Raji (cell line): ENCODE data around the gene ENTPD2.

Experiments
- POLR2A ChIP-seq: IDR thresholded peaks from 2 replicates; pipeline ENCODE4 v1.6.1; 2011; ENCODE audit warnings: low read depth, low read length, control low read depth; ENCODE audit not compliant: insufficient read depth

Gene ENTPD2

GRCh38 chr9:137083394-137084004 is 29.6 kb upstream of the ENTPD2 start:
- no peak for TF ChIP-seq POLR2A

DNA sequence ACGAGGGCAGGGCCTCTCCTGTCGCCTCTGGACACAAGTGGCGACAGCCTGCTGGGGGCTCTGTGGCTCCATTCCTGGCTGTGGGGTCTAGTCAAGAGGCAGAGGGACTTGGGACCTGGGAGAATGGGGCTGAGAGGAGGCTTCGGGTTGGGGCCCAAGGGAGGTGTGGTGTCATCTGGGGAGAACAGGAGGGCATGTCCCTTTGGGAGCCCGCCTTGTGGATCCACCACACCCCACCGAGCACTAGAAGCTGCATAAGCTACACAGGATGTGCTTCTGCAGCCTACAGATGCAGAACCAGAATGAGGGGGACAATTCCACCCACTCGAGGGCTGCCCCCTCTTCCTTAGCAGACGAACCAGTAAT is 29.0 kb upstream of the ENTPD2 start:
- TF ChIP-seq POLR2A: no peak

DNA sequence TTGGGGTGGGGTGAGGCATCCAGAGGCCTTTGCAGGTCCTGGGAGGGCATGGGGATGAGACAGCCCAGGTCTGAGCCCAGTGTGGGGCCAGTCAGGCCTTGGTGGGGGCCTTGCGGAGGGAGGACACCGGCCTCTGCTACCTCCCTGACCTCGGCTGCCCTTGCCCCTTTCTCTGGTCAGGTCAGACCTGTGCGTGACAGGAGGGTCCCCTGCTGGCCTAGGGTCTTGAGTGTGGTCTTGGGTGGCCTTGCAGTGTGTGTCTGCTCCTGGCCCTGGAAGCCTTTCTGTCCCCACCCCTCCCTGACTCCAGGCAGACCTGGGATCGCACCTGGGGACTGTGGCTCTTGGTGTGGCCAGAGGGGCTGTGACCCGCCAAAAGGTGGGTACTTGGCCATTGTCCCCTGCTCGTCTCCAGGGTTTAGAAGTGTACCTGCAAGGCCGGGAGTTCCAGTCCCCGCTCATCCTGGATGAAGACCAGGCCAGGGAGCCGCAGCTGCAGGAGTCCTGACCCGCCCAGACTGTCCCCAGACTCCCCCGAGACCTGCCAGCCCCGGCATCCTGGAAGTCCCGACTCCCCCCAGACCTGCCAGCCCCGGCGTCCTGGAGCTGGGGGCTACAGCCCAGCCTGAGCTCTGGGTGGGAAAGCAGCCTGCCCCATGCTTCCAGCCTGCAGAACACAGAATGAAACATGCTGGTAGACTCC is 28.5 kb upstream of the ENTPD2 start:
- no peak for TF ChIP-seq POLR2A

DNA sequence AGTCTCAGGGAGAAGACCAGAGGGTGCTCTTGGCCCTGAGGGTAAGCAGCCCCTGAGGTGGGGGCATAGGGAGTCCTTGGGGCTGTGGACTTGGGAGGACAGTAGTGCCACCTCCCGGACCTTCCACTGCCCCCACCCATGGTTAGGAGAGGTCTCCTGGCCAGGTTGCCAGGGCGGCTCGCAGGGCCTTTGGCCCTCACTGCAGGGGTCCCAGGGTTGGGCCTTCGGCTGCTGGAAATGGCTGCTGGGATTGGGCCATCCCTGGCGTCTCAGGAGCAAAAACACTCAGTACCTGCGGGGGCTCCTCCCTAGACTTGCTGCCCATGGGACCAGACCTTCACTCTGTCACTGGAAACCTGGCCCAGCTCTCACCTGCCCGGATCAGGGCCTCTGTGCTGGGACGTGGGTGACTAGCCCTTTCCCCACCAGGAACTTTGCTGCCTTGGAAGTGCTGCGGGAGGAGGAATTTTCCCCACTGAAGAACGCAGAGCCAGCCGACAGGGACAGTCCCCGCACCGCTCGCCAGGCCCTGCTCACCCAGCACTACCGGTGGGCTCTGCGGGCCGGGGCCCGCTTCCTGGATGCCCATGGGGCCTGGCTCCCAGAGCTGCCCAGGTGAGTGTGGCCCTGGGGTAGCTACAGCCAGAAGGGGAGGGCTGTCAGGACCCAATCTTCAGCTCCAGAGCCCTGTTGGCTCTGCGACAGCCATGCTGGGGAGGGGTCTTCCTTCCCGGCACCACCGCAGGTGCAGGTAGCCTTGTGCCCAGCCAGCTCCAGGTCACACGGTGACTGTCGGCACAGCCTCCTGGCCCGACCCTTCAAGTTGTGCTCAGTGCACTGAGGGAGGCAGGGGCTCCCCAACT is 26.6 kb upstream of the ENTPD2 start:
- no peak for TF ChIP-seq POLR2A

DNA sequence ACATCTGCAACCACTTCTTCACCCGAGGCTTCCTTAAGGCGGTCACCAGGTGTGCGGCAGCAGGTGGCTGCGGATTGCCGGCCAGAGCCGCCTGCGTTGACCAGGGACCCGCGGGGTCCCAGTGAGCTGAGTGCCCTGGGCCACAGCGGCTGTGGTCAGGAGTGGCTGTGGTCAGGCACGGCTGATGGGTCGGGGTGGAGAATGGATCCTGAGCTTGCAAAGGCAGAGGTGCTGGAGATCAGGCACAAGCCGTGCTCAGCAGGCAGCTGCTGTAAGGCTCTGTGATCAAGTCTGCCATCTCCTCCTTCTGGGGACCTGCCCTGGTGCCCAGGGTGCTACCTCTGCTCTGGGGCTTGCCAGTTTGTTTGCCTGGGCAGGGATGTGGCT is 25.5 kb upstream of the ENTPD2 start:
- TF ChIP-seq POLR2A: no peak

DNA sequence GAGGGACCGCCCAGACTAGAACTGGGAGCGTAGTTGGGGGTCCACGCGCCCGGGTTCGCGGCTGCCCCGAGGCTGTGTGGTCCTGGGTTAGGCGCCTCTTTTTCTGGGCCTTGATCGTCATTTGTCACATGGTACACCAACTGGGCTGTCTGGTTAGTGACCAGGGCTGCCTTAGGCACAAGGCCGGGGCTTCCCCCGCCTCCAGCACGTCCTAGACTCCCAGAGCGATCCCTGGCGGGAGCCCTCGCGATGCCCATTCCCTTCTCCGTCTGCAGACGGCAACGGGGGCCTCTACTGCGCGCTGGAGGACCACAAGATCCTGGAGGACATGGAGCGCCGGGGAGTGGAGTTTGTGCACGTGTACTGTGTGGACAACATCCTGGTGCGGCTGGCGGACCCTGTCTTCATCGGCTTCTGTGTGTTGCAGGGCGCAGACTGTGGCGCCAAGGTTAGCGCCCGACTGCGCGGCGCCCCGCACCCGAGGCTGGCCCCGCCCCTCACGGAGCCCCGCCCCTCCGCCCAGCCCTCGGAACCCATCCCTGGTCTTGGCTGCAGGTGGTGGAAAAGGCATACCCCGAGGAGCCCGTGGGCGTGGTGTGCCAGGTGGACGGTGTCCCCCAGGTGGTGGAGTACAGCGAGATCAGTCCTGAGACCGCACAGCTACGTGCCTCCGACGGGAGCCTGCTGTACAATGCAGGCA is 25.0 kb upstream of the ENTPD2 start:
- TF ChIP-seq POLR2A: no peak

GRCh38 chr9:137077758-137078693 is 24.2 kb upstream of the ENTPD2 start:
- no peak for TF ChIP-seq POLR2A

DNA sequence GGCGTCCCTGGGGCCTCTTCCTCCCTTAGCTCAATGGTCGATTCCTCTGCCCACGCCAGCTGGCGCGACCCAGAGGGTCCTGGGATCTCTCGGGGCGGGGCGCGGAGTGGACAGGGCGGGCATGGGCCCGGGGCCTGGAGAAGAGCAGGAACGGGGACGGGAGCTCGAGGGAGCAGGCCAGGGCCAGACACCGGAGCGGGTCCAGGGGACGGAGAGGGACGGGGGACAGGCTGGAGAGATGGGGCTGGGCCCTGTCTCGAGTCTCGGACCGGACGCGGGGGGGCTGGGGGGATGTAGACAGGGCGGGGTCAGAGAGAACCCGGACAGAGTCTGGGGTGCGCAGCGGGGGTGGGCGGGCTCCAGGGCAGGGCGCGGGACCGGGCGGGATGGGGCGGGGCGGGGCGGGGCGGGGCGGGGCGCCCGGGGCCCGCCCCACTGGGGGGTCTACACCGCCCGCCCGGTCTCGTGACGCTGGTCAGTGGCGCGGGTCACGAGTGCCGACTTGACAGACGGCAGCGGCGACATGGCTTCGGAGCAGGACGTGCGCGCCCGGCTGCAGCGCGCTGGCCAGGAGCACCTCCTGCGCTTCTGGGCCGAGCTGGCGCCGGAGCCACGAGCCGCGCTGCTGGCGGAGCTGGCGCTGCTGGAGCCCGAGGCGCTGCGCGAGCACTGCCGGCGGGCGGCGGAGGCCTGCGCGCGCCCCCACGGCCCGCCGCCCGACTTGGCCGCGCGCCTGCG is 23.3 kb upstream of the ENTPD2 start, which contains the start of gene UAP1L1:
TSS of gene UAP1L1 (plus strand) at position 508 of the 738 bp plus-strand sequence. CDS start at position 524, 16 bp downstream.
- TF ChIP-seq POLR2A: peak; percentile 75

- no peak for TF ChIP-seq POLR2A
Measured at GRCh38 chr9:137076636-137077009, 22.8 kb upstream of the ENTPD2 start.

DNA sequence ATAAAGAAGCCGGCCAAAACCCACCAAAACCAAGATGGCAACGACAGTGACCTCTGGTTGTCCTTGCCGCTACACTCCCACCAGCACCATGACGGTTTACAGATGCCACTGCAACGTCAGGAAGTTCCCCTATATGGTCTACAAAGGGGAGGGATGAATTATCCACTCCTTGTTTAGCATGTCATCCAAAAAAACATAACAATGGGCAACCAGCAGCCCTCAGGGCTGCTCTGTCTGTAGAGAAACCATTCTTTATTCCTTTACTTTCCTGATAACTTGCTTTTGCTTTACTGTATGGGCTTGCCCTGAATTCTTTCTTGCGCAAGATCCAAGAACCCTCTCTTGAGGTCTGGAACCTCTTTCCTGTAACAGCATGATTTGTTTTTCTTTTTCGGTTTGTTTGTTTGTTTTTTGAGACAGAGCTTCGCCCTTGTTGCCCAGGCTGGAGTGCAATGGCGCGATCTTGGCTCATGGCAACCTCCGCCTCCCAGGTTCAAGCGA is 21.5 kb upstream of the ENTPD2 start:
- TF ChIP-seq POLR2A: no peak

GRCh38 chr9:137074657-137075274 is 20.9 kb upstream of the ENTPD2 start:
- TF ChIP-seq POLR2A: no peak

DNA sequence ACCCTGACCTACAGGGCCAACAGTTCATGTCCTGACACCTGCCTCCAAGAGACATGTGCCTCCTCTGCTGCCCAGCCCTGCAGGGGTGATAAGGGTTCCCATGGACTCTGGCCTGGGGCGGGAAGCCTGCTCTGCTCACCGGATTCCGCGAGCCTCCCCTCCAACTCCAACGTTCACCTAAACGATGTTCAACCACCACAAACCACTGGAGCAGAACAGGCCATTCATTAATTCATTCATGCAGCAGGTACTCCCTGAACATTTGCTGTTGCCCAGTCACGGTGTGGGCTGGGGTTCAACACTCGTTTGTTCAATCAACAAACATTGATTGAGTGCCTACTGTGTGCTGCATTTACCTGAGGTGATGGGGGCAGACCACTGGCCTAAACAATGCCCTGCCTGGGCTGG is 20.1 kb upstream of the ENTPD2 start:
- TF ChIP-seq POLR2A: no peak

- no peak for TF ChIP-seq POLR2A
Measured at GRCh38 chr9:137071282-137071681, 17.4 kb upstream of the ENTPD2 start.

- TF ChIP-seq POLR2A: no peak
Measured at GRCh38 chr9:137070906-137071275, 17.0 kb upstream of the ENTPD2 start.
